ENCODE data around the gene PRELP.

PRELP gene

DNA sequence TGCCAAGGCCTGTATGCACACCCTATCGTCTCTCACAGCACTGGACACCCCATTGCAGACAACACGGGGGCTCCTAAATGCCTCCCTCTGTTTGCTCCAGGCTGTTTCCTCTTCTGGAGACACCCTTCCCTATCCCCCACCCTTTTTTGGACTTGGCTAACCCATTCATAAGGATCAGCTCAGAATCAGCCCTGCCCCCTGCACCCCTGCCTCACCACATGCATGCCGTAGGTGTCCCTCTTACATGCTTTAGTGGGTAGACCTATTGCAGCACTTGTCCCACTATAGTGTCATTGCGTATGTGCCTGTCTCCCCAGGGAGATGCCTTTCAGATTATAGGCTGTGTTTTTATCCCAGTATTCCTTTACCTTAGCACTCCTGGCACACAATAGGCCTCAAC, 49.2 kb downstream of the PRELP start:
- no peak for DNase-seq

- no peak for DNase-seq
Observed at GRCh38 chr1:203525685-203526084, 50.1 kb downstream of the PRELP start.

- no peak for DNase-seq
Observed at GRCh38 chr1:203526130-203526529, 50.5 kb downstream of the PRELP start.

DNA sequence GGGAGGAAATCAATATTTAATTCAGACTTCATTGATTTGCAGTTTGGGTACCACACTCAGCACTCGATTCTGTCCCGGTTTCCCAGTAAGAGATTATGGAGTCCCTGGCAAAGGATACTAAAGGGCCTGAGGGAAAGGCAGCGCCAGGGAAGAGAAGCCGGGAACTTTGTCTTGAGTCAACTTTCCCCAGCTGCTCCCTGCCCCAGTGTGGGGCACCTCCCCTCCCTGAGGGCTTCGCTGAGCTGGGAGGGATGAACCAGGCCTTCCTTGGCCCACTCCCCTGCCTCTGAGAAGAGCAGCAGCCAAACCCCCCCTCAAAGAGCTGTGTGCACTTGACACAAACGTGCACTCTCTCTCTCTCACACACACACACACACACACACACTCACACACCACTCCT, 51.0 kb downstream of the PRELP start:
- no peak for DNase-seq

DNA sequence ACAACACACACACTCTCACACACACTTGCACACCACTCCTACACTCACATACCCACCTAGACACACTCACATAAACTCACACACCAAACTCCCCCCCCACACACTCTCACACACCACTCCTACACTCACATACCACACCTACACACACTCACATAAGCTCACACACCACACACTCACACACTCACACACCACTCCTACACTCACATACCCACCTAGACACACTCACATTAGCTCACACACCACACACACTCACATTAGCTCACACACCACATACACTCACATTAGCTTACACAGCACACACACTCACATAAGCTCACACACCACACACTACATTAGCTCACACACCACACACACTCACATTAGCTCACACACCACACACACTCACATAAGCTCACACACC, 51.4 kb downstream of the PRELP start:
- DNase-seq, result no peak

DNA sequence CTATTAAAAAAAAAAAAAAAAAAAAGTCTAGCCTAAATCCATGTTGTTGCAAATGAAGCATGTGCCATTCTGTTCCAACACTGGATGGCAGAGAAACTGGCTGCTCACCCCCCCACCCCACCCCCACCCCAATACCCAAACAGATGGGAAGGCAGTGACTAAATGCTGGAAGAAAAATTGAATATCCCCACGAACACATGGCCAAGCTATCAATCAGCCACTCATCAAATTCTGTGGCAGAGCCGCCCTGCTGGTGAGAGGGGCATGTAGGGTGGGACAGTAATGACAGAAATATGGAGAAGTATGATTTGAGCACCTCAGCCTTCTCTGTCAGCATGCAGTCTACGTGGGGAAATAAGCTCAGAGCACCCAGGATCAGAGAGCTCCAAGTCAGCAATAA, 52.5 kb downstream of the PRELP start:
- DNase-seq, result no peak

DNA sequence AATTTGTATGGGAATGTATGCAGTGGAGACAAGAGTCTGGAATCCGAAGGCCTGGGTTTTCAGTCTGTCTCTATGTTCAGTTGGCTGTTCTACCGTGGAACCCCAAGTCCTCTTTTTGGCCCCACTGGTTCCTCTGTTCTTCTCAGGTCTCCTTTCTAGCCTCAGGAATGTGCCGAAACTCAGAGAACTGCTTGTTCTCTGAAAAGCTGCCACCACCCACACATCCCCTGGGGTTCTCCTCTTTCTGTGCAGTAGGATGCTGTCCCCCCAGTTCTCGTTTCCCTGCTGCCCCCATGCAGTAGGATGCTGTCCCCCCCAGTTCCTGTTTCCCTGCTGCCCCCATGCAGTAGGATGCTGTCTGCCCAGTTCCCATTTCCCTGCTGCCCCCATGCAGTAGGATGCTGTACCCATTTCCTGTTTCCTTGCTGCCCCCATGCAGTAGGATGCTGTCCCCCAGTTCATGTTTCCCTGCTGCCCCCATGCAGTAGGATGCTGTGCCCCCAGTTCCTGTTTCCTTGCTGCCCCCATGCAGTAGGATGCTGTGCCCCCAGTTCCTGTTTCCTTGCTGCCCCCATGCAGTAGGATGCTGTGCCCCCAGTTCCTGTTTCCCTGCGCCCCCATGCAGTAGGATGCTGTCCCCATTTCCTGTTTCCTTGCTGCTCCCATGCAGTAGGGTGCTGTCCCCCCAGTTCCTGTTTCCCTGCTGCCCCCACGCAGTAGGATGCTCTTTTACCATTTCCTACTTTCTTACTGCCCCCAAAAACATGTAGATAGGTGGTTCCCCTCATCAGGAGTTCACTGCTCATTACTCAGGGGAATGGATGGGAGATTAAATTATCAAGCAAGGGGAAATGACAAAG, 53.6 kb downstream of the PRELP start:
- no peak for DNase-seq

- no peak for DNase-seq
Observed at GRCh38 chr1:203531063-203531462, 55.5 kb downstream of the PRELP start.

DNA sequence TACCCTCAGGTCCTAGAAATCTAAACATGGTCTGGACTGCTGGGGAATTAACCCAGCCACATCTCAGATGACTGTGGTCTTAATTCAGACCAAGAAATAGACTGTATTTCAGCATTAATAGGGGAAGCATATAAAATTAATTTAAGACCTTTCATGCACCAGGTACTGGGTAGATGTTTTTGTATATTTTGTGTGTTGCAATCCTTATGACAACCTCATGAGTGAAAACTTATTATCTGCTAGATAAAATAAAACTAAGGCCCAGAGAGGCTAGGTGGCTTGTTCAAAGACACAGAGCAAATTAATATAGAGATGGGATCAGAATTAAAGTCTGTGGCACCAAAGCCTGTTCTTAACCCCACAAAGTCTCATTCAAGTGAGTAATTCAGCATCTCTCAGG, 58.4 kb downstream of the PRELP start:
- no peak for DNase-seq

DNA sequence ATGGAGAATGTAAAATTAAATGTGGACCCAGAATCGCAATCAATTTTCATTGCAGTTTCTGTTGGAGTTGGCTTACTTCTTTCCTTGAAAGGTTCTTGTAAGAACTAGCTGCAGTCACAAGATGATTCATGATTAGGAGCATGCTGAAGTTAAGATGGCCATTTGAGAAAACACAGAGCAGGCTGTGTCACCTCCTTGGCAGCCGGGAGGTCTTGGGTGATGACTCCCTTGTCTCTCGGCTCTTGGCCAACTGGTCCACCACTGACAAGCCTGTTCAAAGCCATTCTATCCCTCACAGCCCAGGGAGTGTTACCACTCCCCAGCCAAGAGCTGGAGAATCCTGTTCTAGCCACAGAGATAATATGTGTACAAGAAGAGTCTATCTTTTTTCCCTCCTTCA, 58.9 kb downstream of the PRELP start:
- no peak for DNase-seq

DNA sequence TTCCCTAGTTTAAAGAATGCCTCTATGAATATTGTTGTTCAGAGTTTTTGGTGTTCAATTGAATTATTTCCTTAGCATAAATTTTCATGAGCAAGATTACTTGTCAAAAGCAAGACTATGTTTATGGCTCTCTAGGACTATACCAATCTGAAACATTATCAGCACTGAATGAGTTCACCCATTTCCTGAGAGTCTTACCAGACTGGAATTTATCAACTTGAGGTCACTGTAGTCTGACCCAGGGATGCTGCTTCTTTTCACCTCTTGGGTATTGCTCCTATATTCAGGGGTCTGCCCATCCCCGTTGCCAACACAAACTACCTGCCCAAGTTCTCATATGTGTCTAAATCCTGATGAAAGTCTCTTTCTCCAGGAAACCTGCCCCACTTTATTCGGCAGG, 61.0 kb downstream of the PRELP start:
- no peak for DNase-seq

DNA sequence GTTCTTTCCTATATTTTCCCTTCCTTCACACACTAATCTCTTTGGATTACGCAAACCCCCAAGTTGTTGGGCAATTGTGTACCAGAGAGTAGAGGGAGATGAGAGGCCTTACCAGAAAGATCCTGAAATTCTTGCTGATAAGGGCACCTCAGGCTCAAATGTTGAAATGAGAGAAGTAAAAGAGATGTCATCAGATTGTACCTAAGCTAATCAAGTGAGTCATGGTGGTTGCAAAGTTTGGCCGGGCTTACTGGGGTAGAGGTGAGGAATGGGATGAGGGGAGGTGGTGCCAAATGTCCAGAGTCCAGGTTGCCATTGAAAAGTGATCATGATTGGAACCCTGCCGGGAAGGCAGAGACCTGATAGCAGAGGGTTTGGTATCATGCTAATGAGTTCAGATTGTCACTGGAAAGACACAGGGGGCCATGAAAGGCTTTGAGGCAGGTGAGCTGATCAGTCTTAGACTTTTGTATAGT, 61.4 kb downstream of the PRELP start:
- no peak for DNase-seq

DNA sequence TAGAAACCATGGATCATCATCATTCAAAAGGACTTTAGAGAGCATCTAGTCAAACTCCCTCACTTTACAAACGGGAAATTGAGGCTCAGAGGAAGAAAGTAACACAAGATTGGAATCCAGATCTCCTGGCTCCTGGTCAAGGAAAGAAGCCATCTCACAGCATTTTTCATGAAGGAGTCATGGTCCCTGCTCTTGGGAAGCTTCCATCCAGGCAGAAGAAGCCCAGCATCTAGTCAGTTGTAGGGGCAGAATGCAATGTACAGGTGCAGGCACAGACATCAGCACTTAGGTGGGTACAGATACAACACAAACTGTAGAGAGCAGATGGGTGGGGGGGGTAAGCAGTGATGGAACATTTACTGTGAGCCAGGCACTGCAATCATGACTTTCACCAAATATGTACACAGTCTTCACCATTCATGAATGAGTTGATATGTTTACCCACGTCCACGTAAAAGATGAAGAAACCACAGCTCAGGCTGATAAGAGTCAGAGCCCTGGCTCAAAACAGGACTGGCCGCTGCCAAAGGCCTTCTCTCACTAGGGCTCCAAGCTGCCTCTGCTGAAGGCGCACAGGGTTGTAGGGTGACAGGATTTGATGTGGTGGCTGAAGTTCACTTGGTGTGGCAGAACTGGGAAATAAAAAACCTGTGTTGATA, 62.3 kb downstream of the PRELP start:
- no peak for DNase-seq

DNA sequence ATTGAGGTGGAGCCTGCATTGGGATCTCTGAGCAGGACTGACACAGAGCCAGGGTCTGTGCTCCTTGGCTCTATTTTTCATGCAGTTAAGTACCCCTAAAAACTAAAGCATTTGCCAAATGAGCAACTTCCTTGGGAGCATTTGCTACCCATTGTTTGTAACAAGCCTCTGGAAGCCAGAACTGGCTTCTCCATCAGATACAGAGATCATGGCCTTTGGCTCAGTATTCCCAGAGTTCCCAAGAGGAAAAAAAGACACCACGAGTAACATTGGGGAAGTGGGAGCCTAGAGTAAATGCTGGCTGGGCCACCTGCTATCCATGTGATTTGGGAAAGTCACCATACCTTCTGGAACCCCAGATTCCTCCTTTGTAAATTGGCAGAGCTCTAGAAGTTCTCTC, 63.1 kb downstream of the PRELP start:
- DNase-seq, result no peak

DNA sequence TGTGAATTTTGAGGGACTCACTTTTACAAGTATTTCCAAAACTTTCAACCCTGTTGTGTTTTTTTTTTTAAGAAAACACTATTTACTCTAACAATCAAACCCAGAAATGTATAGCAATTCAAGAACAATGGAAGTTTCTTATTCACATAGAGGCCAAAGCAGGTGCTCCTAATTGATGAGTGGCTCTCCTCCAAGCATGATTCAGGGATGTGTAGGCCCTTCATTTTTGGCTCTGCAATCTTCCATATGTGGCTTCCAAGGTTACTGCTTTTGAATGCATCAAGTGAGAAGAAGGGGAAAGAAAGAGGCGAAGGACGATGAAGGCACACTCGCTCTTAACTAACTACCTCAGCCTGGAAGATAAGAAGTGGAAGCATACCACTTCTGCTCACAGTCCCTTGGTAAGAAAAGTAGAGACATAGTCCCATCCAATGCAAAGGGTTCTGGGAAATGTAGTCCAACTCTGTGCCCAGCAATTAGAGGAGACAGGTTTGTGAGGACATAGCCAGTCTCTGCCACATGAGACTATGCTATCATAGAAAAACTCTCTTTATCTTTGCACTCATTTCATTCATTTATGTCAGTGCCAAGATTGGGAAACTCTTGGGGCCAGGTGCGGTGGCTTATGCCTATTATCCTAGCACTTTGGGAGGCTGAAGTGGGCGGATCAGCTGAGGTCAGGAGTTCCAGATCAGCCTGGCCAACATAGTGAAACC, 64.4 kb downstream of the PRELP start:
- no peak for DNase-seq

Measured in right kidney (tissue), 1 donor.